HEK293 (cell line): ENCODE results near the gene MACROH2A1.

Source experiments
- CTCF ChIA-PET: fragments of 350-600 bp; formaldehyde crosslinking; extraction: SDS; loops from one replicate; lab custom pipeline; 2021; ENCODE audit warnings: antibody characterized with exemption; lab: Yijun Ruan, JAX
- POLR2A ChIA-PET: fragments of 300-600 bp; formaldehyde crosslinking; extraction: SDS; loops from one replicate; lab custom pipeline; 2020; ENCODE audit warnings: antibody characterized with exemption, inconsistent platforms; lab: Yijun Ruan, JAX
- H3K27ac ChIP-seq: fragments of 200-500 bp; sonication (Bioruptor generic); 2 replicates; pipeline ENCODE4 v1.5.1; 2014; ENCODE audit warnings: low read depth, low read length, control low read depth, inconsistent platforms; ENCODE audit errors: extremely low read depth
- H3K36me3 ChIP-seq, 2 experiments: fragments of 200-500 bp in 1 of 2; sonication (Bioruptor generic) in 1 of 2; 1 replicate in 1 of 2; 2 replicates in 1 of 2; pipeline ENCODE4 v1.5.1; 2014 to 2017; ENCODE audit warnings: inconsistent platforms in 2 of 2, low read length in 2 of 2; ENCODE audit not compliant: control insufficient read depth in 2 of 2, insufficient read depth in 1 of 2
- H3K4me1 ChIP-seq: fragments of 200-500 bp; sonication (Bioruptor generic); 2 replicates; pipeline ENCODE4 v1.5.1; 2014; ENCODE audit warnings: mild to moderate bottlenecking, low read length, inconsistent platforms; ENCODE audit not compliant: control insufficient read depth, insufficient read depth
- H3K4me3 ChIP-seq: 2 replicates; pipeline ENCODE4 v1.5.1; 2011; ENCODE audit warnings: low read depth, mild to moderate bottlenecking, control low read depth, low read length, moderate library complexity
- H3K9me3 ChIP-seq: fragments of 200-500 bp; sonication (Bioruptor generic); 2 replicates; pipeline ENCODE4 v1.5.1; 2014; ENCODE audit warnings: low read depth, low read length, inconsistent platforms; ENCODE audit not compliant: control insufficient read depth, insufficient read depth
- EGR2 ChIP-seq: fragments of 450-650 bp; formaldehyde crosslinking; IDR thresholded peaks from 2 replicates; pipeline ENCODE4 v1.5.1; 2016; ENCODE audit warnings: low read depth, missing biosample characterization, missing genetic modification characterization
- GLIS1 ChIP-seq: fragments of 450-650 bp; formaldehyde crosslinking; IDR thresholded peaks from 2 replicates; pipeline ENCODE4 v1.5.1; 2016; ENCODE audit warnings: missing biosample characterization, missing genetic modification characterization
- IKZF3 ChIP-seq: fragments of 450-650 bp; IDR thresholded peaks from 2 replicates; pipeline ENCODE4 v1.5.0; 2018; ENCODE audit warnings: missing biosample characterization, mild to moderate bottlenecking, missing genetic modification characterization, moderate library complexity
- PRDM1 ChIP-seq: fragments of 450-650 bp; formaldehyde crosslinking; IDR thresholded peaks from 2 replicates; pipeline ENCODE4; 2016; ENCODE audit warnings: missing biosample characterization, missing genetic modification characterization
- ZFHX2 ChIP-seq: fragments of 450-650 bp; formaldehyde crosslinking; conservative IDR thresholded peaks from 2 replicates; pipeline ENCODE4 v1.5.1; 2016; ENCODE audit warnings: missing biosample characterization, missing genetic modification characterization
- ZIC2 ChIP-seq: fragments of 450-650 bp; formaldehyde crosslinking; IDR thresholded peaks from 2 replicates; pipeline ENCODE4 v1.5.1; 2016; ENCODE audit warnings: missing biosample characterization, missing genetic modification characterization
- ZNF146 ChIP-seq: fragments of 450-650 bp; formaldehyde crosslinking; IDR thresholded peaks from 2 replicates; pipeline ENCODE4 v1.5.1; 2016; ENCODE audit warnings: missing biosample characterization, missing genetic modification characterization
- ZNF157 ChIP-seq: fragments of 450-650 bp; formaldehyde crosslinking; IDR thresholded peaks from 2 replicates; pipeline ENCODE4 v1.5.1; 2016; ENCODE audit warnings: missing biosample characterization, missing genetic modification characterization
- ZNF174 ChIP-seq: fragments of 450-650 bp; formaldehyde crosslinking; IDR thresholded peaks from 2 replicates; pipeline ENCODE4 v1.5.0; 2017; ENCODE audit warnings: missing biosample characterization, mild to moderate bottlenecking, missing genetic modification characterization
- ZNF23 ChIP-seq: fragments of 450-650 bp; formaldehyde crosslinking; IDR thresholded peaks from 2 replicates; pipeline ENCODE4 v1.5.1; 2016; ENCODE audit warnings: missing biosample characterization, missing genetic modification characterization, borderline replicate concordance
- ZNF501 ChIP-seq: fragments of 450-650 bp; formaldehyde crosslinking; IDR thresholded peaks from 2 replicates; pipeline ENCODE4 v1.5.1; 2016; ENCODE audit warnings: missing biosample characterization, missing genetic modification characterization
- ZNF585B ChIP-seq: fragments of 450-650 bp; formaldehyde crosslinking; IDR thresholded peaks from 2 replicates; pipeline ENCODE4 v1.5.1; 2016; ENCODE audit warnings: missing biosample characterization, missing genetic modification characterization
- ZNF621 ChIP-seq: fragments of 450-650 bp; formaldehyde crosslinking; IDR thresholded peaks from 2 replicates; pipeline ENCODE4 v1.5.1; 2017; ENCODE audit warnings: missing biosample characterization, missing genetic modification characterization
- ZSCAN16 ChIP-seq: fragments of 450-650 bp; formaldehyde crosslinking; IDR thresholded peaks from 2 replicates; pipeline ENCODE4 v1.5.1; 2016; ENCODE audit warnings: missing biosample characterization, missing genetic modification characterization
- TF ChIP-seq, protein P1 (sequence below): fragments of 450-650 bp; formaldehyde crosslinking; IDR thresholded peaks from 2 replicates; pipeline ENCODE4 v1.5.1; 2016; ENCODE audit warnings: missing biosample characterization, missing genetic modification characterization, low read depth
- TF ChIP-seq, protein P2 (sequence below): fragments of 450-650 bp; formaldehyde crosslinking; IDR thresholded peaks from 2 replicates; pipeline ENCODE4 v1.5.1; 2016; ENCODE audit warnings: missing biosample characterization, missing genetic modification characterization, borderline replicate concordance
- TF ChIP-seq, protein P3 (sequence below): fragments of 450-650 bp; formaldehyde crosslinking; IDR thresholded peaks from 2 replicates; pipeline ENCODE4 v1.5.1; 2016; ENCODE audit warnings: missing biosample characterization, missing genetic modification characterization
- TF ChIP-seq, protein P4 (sequence below): fragments of 450-650 bp; IDR thresholded peaks from 2 replicates; pipeline ENCODE4 v1.5.1; 2018; ENCODE audit warnings: missing biosample characterization, mild to moderate bottlenecking, missing genetic modification characterization
- TF ChIP-seq, protein P5 (sequence below): fragments of 450-650 bp; formaldehyde crosslinking; IDR thresholded peaks from 2 replicates; pipeline ENCODE4 v1.5.1; 2017; ENCODE audit warnings: missing biosample characterization, missing genetic modification characterization

The MACROH2A1 gene

DNA sequence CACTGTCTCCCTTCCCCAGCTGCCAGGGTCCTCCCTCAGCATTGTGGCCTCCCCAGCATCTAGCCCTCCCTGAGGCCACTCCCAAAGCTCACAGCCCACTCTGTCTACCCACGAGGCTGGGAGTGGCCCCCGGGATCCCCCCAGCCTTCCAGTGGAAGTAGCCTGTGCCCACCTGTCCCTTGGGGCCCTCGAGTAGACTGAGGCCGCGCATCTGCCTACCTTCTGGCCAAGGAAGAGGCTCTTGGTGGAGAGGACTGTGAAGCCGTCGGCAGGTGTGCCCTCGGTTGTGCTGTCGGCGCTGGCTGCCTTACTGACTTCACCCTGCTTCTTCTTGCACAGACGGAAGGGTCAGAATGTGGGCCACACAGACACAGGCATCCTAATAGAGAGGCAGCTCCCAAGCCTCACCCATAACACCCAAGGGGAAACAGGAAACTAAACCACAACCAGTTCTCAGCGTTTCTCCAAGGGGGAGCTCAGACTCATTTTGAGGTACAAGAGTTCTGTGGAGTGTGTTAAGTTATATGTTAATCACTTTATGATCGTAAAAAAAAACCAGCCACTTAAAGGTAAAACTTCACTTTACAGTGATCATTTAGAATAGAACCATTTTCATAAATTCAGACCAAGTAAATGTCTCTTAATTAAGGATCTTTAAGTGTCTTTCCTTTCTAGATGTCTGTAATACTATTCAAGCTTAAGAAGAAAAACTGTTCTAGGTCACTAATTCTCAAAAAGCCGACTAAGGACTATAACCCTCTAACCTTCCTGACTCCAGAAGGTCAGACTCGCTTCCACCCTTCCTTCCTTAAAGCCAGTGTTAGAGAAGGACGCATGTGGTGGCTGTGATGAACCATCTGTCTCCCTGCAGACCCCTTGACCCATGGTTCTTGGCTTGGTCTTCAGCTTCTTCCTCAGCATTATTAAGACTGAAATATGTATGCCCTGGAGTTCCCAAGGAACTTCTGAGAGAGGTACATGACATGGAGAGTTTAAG, 38.5 kb downstream of the MACROH2A1 start:
- peaks cover 14 to 83% of the 10 kb centered on the region in 2 experiments for H3K36me3 ChIP-seq
- ChIA-PET POLR2A (no interaction called here), CTCF (no interaction called here)
- H3K4me3 ChIP-seq, result no peak overlapping the region
- TF ChIP-seq ZNF501 (no peak), ZNF174 (tag by site-specific recombination) (no peak), EGR2 (peak; percentile 34; the same call in 1 of the 2 replicates), ZSCAN16 (tag by site-specific recombination) (no peak), ZNF585B (tag by site-specific recombination) (peak; percentile 26), ZNF23 (tag by site-specific recombination) (no peak), ZNF146 (tag by site-specific recombination) (no peak), ZNF621 (no peak), ZFHX2 (tag by site-specific recombination) (peak; percentile 61)
- TF ChIP-seq, protein P1, sequence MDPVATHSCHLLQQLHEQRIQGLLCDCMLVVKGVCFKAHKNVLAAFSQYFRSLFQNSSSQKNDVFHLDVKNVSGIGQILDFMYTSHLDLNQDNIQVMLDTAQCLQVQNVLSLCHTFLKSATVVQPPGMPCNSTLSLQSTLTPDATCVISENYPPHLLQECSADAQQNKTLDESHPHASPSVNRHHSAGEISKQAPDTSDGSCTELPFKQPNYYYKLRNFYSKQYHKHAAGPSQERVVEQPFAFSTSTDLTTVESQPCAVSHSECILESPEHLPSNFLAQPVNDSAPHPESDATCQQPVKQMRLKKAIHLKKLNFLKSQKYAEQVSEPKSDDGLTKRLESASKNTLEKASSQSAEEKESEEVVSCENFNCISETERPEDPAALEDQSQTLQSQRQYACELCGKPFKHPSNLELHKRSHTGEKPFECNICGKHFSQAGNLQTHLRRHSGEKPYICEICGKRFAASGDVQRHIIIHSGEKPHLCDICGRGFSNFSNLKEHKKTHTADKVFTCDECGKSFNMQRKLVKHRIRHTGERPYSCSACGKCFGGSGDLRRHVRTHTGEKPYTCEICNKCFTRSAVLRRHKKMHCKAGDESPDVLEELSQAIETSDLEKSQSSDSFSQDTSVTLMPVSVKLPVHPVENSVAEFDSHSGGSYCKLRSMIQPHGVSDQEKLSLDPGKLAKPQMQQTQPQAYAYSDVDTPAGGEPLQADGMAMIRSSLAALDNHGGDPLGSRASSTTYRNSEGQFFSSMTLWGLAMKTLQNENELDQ (tag by site-specific recombination), result no peak
- H3K4me1 ChIP-seq, result peaks cover 7% of the 10 kb centered on the region; the same call in 1 of the 2 replicates
- H3K27ac ChIP-seq, result no peak overlapping the region
- no peaks in the 10 kb centered on the region for H3K9me3 ChIP-seq

DNA sequence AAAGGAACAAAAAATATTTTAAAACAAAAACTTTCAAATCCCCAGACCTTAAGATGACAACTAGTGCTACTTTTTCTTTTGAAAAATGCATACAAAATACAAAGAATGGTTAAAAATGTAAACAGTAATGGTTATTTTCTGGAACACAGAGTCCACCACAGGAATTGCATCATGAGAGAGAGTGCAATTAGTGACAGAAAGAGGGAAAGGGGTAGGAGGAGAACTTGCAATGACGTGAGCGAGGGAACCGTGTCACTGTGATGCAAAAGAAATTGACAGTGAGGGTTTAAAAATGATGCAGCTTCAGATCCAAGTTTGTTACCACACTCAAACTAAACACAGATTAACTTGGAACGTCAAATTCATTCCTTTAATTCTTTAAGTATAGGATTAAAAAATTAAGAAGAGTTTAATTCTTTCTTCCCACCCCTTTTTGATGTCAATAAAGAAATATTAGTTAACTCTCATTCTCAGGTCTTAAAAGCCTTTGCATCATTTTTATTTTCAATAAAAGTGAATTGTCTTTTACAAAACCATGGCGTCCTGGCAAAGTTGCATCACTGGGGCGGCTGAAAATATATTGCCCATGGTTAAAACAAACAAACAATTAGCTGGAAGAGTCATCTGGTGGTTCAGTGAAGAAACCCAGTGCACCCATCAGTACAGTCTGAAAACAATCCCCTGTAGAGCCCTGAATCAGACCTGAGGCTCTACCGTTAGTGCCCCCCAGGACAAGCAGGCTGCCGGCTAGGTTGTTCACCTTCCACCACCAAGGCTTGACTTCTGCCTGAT, 39.5 kb downstream of the MACROH2A1 start:
- Histone ChIP-seq H3K4me1 (0 out of 2 replicates have a peak, but pooled peaks cover 4% of the 10 kb centered on the region), H3K36me3 (peaks cover 16 to 83% of the 10 kb centered on the region in 2 experiments), H3K9me3 (no peaks in the 10 kb centered on the region), H3K27ac (no peak overlapping the region), H3K4me3 (no peak overlapping the region)
- ChIA-PET POLR2A (no interaction called here), CTCF (no interaction called here)
- TF ChIP-seq, protein P2, sequence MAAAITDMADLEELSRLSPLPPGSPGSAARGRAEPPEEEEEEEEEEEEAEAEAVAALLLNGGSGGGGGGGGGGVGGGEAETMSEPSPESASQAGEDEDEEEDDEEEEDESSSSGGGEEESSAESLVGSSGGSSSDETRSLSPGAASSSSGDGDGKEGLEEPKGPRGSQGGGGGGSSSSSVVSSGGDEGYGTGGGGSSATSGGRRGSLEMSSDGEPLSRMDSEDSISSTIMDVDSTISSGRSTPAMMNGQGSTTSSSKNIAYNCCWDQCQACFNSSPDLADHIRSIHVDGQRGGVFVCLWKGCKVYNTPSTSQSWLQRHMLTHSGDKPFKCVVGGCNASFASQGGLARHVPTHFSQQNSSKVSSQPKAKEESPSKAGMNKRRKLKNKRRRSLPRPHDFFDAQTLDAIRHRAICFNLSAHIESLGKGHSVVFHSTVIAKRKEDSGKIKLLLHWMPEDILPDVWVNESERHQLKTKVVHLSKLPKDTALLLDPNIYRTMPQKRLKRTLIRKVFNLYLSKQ (tag by site-specific recombination), result no peak
- TF ChIP-seq GLIS1 (peak; percentile 9; the same call in 1 of the 2 replicates), IKZF3 (tag by site-specific recombination) (peak; percentile 25; the same call in 1 of the 2 replicates), ZIC2 (tag by site-specific recombination) (peak; percentile 43), PRDM1 (tag by site-specific recombination) (peak; percentile 75), ZNF157 (tag by site-specific recombination) (no peak)
- TF ChIP-seq, protein P3, sequence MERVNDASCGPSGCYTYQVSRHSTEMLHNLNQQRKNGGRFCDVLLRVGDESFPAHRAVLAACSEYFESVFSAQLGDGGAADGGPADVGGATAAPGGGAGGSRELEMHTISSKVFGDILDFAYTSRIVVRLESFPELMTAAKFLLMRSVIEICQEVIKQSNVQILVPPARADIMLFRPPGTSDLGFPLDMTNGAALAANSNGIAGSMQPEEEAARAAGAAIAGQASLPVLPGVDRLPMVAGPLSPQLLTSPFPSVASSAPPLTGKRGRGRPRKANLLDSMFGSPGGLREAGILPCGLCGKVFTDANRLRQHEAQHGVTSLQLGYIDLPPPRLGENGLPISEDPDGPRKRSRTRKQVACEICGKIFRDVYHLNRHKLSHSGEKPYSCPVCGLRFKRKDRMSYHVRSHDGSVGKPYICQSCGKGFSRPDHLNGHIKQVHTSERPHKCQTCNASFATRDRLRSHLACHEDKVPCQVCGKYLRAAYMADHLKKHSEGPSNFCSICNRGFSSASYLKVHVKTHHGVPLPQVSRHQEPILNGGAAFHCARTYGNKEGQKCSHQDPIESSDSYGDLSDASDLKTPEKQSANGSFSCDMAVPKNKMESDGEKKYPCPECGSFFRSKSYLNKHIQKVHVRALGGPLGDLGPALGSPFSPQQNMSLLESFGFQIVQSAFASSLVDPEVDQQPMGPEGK (tag by site-specific recombination), result 0 out of 2 replicates have a peak, but pooled peaks have one; percentile 30
- TF ChIP-seq, protein P4, sequence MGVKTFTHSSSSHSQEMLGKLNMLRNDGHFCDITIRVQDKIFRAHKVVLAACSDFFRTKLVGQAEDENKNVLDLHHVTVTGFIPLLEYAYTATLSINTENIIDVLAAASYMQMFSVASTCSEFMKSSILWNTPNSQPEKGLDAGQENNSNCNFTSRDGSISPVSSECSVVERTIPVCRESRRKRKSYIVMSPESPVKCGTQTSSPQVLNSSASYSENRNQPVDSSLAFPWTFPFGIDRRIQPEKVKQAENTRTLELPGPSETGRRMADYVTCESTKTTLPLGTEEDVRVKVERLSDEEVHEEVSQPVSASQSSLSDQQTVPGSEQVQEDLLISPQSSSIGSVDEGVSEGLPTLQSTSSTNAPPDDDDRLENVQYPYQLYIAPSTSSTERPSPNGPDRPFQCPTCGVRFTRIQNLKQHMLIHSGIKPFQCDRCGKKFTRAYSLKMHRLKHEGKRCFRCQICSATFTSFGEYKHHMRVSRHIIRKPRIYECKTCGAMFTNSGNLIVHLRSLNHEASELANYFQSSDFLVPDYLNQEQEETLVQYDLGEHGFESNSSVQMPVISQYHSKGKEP, result peak; percentile 48; the same call in 1 of the 2 replicates
- TF ChIP-seq, protein P5, sequence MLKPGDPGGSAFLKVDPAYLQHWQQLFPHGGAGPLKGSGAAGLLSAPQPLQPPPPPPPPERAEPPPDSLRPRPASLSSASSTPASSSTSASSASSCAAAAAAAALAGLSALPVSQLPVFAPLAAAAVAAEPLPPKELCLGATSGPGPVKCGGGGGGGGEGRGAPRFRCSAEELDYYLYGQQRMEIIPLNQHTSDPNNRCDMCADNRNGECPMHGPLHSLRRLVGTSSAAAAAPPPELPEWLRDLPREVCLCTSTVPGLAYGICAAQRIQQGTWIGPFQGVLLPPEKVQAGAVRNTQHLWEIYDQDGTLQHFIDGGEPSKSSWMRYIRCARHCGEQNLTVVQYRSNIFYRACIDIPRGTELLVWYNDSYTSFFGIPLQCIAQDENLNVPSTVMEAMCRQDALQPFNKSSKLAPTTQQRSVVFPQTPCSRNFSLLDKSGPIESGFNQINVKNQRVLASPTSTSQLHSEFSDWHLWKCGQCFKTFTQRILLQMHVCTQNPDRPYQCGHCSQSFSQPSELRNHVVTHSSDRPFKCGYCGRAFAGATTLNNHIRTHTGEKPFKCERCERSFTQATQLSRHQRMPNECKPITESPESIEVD (tag by site-specific recombination), result peak; percentile 41; the same call in 1 of the 2 replicates
